ENCODE data around the gene CSMD2.

The CSMD2 gene

GRCh38 chr1:33709174-33709782 is 455.8 kb downstream of the CSMD2 start:
- DNase-seq, result no peak

- DNase-seq, result no peak
Observed at GRCh38 chr1:33706634-33707255, 458.3 kb downstream of the CSMD2 start.

GRCh38 chr1:33703464-33703863 is 461.6 kb downstream of the CSMD2 start:
- no peak for DNase-seq

- no peak for DNase-seq
Observed at GRCh38 chr1:33698361-33699035, 466.5 kb downstream of the CSMD2 start.

- DNase-seq, result no peak
Observed at GRCh38 chr1:33697816-33698215, 467.2 kb downstream of the CSMD2 start.

- no peak for DNase-seq
Observed at GRCh38 chr1:33696962-33697361, 468.1 kb downstream of the CSMD2 start.

- DNase-seq, result no peak
Observed at GRCh38 chr1:33696311-33696710, 468.7 kb downstream of the CSMD2 start.

- DNase-seq, result no peak
Observed at GRCh38 chr1:33692206-33693188, 472.5 kb downstream of the CSMD2 start.

- DNase-seq, result no peak
Observed at GRCh38 chr1:33687000-33687399, 478.0 kb downstream of the CSMD2 start.

GRCh38 chr1:33686551-33686950 is 478.5 kb downstream of the CSMD2 start:
- no peak for DNase-seq

- no peak for DNase-seq
Observed at GRCh38 chr1:33685256-33685655, 479.8 kb downstream of the CSMD2 start.

GRCh38 chr1:33684396-33685179 is 480.4 kb downstream of the CSMD2 start:
- no peak for DNase-seq

- no peak for DNase-seq
Observed at GRCh38 chr1:33683913-33684312, 481.1 kb downstream of the CSMD2 start.

- DNase-seq, result no peak
Observed at GRCh38 chr1:33682371-33682770, 482.7 kb downstream of the CSMD2 start.

GRCh38 chr1:33680281-33680840 is 484.7 kb downstream of the CSMD2 start:
- DNase-seq, result no peak

GRCh38 chr1:33670567-33670966 is 494.5 kb downstream of the CSMD2 start:
- DNase-seq, result no peak

- DNase-seq, result no peak
Observed at GRCh38 chr1:33668695-33669094, 496.3 kb downstream of the CSMD2 start.

GRCh38 chr1:33667386-33668282 is 497.4 kb downstream of the CSMD2 start:
- no peak for DNase-seq

GRCh38 chr1:33666616-33667015 is 498.4 kb downstream of the CSMD2 start:
- no peak for DNase-seq

GRCh38 chr1:33661811-33662454 is 503.1 kb downstream of the CSMD2 start:
- DNase-seq, result no peak
